ENCODE data around the gene ANTXR1. TPM values are rescaled to one million over a fixed set of nuclear protein-coding genes. Genes with fewer than 3 reads are reported as not detected.

ANTXR1 gene
- total RNA-seq, 1 experiment from 2014 or later = 37.3 TPM

GRCh38 chr2:68969736-68970490 lies 43.1 kb upstream of the ANTXR1 start:
- Histone ChIP-seq H3K4ac (ENCODE audit: low read depth, low read length) (no peak overlapping the region), H2AFZ (ENCODE audit: low read length) (no peak overlapping the region), H3K9me3 (ENCODE audit: control insufficient read depth, low read depth, low read length) (no peaks in the 10 kb centered on the region), H3K23me2 (ENCODE audit: insufficient read length, low read depth, low read length, poor library complexity, severe bottlenecking) (no peaks in the 10 kb centered on the region), H2AK5ac (ENCODE audit: insufficient read length, low read length) (no peak overlapping the region), H3K9ac (ENCODE audit: extremely low read depth, insufficient read length, low read length) (no peak overlapping the region), H4K20me1 (ENCODE audit: control insufficient read depth, insufficient read depth, insufficient read length) (no peaks in the 10 kb centered on the region), H4K5ac (ENCODE audit: insufficient read length, low read depth, low read length) (no peak overlapping the region), H3K79me2 (ENCODE audit: insufficient read depth, low read length) (no peaks in the 10 kb centered on the region), H3T11ph (ENCODE audit: low read length) (no peak overlapping the region), H3K4me2 (ENCODE audit: insufficient read depth, insufficient read length, low read length) (no peak overlapping the region), H2BK15ac (ENCODE audit: low read depth, low read length) (no peak overlapping the region), H2BK20ac (ENCODE audit: low read depth, low read length, poor library complexity, severe bottlenecking) (no peak overlapping the region), H2BK5ac (ENCODE audit: insufficient read length, low read length) (no peak overlapping the region), H4K91ac (ENCODE audit: insufficient read length, low read depth, low read length) (no peak overlapping the region), H2BK12ac (ENCODE audit: insufficient read length, low read depth, low read length) (no peak overlapping the region), H3K27ac (ENCODE audit: insufficient read length, low read depth, low read length) (no peak overlapping the region), H3K27me3 (ENCODE audit: insufficient read depth, low read length) (no peaks in the 10 kb centered on the region), H2BK120ac (ENCODE audit: low read depth, low read length, poor library complexity, severe bottlenecking) (no peak overlapping the region), H3K56ac (ENCODE audit: insufficient read length, low read depth, low read length) (no peak overlapping the region), H3K4me1 (ENCODE audit: insufficient read depth, low read length) (no peaks in the 10 kb centered on the region), H3K18ac (ENCODE audit: insufficient read length, low read depth, low read length) (no peak overlapping the region), H3K23ac (ENCODE audit: insufficient read length, low read depth, low read length) (no peak overlapping the region), H4K8ac (replicated peaks; ENCODE audit: insufficient read length, low read depth, low read length) (no peak overlapping the region), H3K79me1 (ENCODE audit: insufficient read depth, low read depth, low read length, poor library complexity, severe bottlenecking) (no peaks in the 10 kb centered on the region), H3K14ac (ENCODE audit: insufficient read depth, low read length) (no peak overlapping the region)
- DNase-seq = no peak
- Mint-ChIP-seq H3K9me3 (no peaks in the 10 kb centered on the region), H3K27me3 (ENCODE audit: low read depth) (peaks cover 3% of the 10 kb centered on the region), H3K27ac (no peak overlapping the region), H3K4me3 (no peak overlapping the region), H3K36me3 (ENCODE audit: insufficient read depth in 1 of 3, low read depth in 3 of 3) (no peaks in the 10 kb centered on the region), H3K4me1 (no peaks in the 10 kb centered on the region)
- no CpG with 5 or more reads among the region's 8 CpGs for WGBS (ENCODE audit: extremely low coverage, insufficient read length, low lambda C conversion rate)
- no peak for TF ChIP-seq CTCF (conservative IDR thresholded peaks at IDR 0.05)
